Measurements from ENCODE around the gene AZGP1.
A peak's percentile ranks its signal among the peaks of the same experiment; 100 is the strongest.
"Not testable (repeated sequence)": the region's sequence is repeated elsewhere in the genome, so short reads cannot be mapped to it uniquely, and the experiment has no call there.

AZGP1 gene

DNA sequence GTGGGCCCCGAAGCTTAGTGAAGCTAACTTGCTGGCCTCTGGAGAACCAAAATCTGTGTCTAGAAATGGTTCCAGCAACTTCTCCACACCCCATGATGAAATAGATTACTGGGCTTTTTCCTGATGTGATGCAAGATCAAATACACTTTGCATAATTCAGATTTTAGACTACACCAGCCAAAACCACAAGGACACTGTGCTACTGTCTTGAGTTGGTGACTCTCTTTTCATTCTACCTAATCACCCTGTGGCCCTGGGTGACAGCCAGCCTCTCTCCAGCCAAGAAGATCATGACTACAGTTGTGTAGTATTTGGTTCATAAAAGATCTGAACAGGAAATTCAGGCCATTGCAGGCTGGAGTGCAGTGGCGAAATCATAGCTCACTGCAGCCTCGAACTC is 22.2 kb downstream of the AZGP1 start:
- DNase-seq (ENCODE audit: low spot score) (no peak), FAIRE-seq (no peak)

DNA sequence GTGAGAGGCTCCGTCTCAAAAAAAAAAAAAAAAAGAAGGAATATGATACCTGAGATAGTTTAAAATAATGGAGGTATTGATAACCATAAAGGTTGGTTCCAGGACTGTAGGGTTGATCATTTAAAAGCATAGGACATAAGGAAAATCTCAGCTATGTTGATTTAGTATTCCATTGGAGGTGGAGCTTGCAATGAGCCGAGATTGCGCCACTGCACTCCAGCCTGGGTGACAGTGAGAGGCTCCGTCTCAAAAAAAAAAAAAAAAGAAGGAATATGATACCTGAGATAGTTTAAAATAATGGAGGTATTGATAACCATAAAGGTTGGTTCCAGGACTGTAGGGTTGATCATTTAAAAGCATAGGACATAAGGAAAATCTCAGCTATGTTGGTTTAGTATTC is 23.2 kb downstream of the AZGP1 start:
- DNase-seq (ENCODE audit: low spot score); FAIRE-seq: not testable (repeated sequence)

DNA sequence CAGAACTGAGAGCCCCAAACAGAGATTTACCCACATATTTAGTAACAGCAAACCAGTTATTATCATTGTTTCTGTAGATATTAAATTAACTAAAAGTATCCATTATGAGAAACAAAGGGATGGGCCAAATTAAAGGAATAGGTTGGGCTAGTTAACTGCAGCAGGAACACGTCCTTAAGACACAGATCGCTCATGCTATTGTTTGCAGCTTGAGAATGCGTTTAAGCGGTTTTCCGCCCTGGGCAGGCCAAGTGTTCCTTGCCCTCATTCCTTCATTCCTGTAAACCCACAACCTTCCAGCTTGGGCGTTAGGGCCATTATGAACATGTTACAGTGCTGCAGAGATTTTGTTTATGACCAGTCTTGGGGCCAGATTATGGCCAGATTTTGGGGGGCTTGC is 25.0 kb downstream of the AZGP1 start:
- not testable (repeated sequence) for DNase-seq (ENCODE audit: low spot score)
- peak; percentile 35 for FAIRE-seq

DNA sequence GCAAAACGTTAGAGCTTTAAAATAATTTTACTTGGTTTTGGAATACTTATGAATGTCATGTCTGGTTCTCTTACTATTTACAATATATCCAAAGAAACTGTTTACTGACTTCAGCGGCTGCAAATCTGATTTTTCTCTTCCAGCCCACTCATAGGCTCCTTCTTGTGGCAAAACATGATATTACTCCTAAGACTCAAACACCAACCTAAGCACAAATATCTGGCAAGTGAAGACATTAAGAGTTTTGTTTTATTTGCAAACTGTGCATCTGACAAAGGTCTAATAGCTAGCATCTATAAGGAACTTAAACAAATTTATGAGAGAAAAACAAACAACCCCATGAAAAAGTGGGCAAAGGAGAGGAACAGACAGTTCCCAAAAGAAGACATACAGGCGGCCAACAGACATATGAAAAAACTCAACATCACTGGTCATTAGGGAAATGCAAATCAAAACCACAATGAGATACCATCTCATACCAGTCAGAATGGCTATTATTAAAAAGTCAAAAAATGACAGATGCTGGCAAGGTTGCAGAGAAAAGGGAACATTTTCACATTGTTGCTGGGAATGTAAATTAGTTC is 26.1 kb downstream of the AZGP1 start:
- FAIRE-seq = no peak
- DNase-seq (ENCODE audit: low spot score) = no peak

DNA sequence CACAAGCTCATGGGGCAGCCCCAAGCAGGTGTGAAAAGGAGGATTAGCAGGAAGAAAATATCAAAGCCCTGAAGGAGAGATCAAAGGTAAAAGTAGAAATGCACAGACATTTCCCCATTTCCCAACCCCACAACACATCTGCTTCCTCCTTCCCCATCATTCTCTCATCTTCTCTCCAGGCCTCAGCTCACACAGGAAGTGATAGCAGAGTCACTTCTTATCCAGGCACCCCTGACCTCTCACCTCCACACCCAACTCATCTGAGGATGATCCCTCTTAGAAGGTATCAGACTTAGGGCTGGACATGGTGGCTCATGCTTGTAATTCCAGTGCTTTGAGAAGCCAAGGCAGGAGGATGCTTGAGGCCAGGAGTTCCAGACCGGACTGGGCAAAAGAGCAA is 28.2 kb downstream of the AZGP1 start:
- FAIRE-seq = no peak
- DNase-seq (ENCODE audit: low spot score) = no peak

DNA sequence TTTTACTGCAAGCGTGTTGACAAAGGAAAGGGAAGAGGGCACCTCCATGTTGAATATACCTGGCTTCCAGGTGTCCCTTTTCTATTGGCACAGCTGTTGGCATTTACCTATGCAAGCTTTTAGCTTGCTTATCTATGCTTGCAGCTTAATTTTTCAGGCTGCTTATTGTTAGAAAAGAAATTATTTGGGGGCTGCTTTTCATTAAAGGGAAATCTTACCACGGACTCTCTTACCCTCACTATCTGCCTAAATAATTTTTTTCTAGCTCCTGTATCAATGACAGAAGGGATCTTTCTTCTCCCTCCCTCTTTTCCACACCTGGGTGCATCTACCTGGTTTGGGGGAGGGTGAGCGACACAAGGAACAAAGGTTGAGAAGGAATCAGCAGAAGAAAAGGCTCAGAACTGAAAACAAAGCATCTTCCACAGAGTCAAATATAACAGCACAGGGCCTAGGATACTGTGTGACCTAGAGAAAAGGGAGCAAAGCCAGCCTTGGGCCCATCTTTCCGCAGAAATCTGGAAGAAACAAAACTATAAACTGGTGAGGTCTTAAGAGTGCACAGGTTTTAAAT is 31.2 kb downstream of the AZGP1 start:
- FAIRE-seq (no peak), DNase-seq (ENCODE audit: low spot score) (no peak)

DNA sequence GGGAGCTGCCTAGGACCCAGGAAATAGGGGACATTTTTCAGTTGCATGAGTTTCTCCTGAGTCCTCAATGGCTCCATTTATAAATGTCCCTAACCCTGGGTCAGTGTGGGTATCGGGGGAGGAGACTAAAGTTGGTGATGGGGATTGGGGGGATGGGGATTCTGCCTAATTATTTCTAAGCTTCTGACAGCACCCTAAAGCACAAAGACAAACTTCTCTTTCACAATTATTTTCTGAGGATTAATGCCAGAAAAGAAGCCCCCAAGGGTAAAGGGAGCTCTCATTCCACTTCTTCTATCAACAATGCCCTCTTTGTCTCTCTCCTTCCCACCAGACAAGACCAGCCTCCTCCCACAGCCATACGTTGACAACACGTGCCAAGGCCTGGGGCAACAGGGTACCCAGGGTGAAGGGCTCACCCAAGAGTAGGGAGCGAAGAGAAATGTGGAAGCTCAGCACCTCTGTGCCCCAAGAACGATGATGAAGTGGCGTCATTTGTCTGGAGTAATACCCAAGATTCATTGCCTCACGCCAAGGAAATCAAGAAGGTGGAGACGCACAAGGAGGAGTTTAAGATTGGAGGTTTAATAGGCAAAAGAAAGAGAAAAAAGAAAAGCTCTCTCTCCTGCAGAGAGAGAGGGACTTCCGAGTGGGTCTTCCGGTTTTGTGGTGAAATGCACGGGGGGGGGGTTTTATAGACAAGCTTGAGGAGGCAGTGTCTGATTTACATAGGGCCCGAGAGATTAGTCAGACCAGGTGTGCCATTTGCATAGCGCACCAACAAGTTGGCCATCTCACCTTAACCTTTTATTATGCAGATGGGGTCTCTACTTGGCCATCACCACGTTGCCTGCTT is 32.0 kb downstream of the AZGP1 start:
- DNase-seq (ENCODE audit: low spot score) (no peak), FAIRE-seq (no peak)

DNA sequence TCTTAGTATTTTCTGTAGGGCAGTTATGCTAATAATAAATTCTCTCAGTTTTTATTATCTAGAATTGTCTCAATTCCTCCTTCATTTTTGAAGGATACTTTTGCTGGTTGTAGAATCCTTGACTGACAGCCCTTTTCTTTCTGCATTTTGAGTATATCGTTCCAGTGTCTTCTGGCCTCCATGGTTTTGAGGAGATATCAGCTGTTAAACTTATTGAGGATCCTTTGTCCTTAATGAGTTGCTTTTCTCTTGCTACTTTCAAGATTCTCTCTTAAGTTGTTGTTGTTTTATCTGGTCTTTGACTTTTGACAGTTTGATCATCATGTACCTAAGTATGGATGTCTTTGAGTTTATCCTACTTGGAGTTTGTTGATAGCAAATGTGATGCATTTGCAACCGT is 37.5 kb downstream of the AZGP1 start:
- DNase-seq (ENCODE audit: low spot score) (no peak), FAIRE-seq (no peak)

DNA sequence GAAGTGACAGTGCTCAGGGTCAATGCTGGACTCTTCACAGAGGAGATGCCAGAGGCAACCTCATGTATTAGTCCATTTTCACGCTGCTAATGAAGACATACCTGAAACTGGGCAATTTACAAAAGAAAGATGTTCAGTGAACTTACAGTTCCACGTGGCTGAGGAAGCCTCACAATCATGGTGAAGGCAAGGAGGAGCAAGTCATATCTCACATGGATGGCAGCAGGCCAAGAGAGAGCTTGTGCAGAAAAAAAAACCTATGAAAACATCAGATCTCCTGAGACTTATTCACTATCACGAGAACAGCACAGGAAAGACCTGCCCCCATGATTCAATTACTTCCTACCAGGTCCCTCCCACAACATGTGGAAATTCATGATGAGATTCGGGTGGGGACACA is 40.8 kb downstream of the AZGP1 start:
- not testable (repeated sequence) for FAIRE-seq; DNase-seq (ENCODE audit: low spot score)

DNA sequence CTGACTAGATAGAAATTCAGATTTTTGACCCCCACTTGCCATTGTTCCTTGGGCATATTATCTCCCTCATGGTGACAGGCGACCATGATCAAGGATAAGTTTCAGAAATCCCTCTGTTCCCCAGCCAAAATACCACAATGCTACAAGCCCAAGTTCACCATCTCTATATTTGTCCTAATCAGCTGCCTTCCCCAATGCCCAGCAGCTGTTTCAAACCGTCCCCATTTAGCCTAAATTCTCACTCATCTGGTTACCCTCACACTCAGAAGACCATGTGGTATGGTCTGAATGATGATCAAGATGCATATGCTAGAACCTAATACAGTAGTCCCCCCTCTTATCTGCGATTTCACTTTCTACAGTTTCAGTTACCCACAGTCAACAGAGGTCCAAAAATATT is 45.5 kb downstream of the AZGP1 start:
- no peak for FAIRE-seq

DNA sequence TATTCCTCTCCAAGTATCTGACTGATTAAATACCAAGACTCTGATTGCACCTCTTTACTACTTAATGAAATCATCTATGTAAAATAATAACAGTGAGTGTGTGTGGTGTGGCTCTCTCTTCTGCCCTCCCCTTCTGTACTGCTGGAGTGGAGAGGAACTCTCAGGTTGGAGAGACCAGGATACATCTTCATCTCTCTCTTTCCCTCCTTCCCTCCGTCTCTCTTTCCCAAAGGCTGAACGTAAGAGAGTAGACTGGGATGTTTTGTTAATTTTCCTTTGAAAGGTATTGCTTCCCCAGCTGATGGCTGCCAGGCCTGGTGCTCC is 46.1 kb downstream of the AZGP1 start:
- FAIRE-seq (no peak), DNase-seq (ENCODE audit: low spot score) (no peak)

More for the DNA sequence above, 45.5 kb downstream of the AZGP1 start:
- no peak for DNase-seq (ENCODE audit: low spot score)

DNA sequence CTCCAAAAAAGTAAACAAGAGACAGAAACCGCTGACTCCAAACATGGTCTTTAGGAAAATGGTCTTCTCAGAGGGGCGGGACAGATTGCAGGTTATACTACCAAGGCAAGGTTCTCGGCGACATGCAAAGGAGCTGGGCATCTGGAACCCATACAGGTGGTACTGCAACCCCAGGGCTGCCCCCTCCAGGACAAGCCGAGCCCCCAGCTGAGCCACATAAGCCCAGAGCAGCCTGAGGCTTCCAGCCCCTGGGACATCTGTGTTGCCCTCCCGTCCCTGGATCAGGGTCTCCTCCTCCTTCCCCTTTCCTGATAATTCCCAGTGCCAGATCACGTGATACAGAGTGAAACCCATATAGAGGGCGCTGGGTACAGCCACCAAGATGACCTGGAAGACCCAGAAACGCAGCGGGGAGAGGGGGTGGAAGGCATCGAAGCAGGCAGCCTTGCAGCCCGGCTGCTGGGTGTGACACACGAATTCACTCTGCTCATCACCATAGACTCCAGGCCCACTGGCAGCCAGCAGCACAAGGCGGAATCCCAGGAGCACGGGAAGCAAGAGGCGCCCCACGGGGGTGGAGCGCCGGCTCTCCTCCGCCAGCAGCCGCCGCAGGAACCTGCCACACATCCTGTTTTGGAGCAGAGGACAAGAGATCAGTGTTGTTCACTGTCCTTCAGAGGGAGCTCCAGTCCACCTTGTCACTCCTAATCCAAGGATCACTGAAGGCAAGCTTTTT is 46.7 kb downstream of the AZGP1 start, which contains the start of gene GJC3:
Gene GJC3 (minus strand): TSS at position 627 of the 736 bp plus-strand sequence. CDS start 0 bp downstream, at position 627.
- FAIRE-seq = peak; percentile 96
- DNase-seq (ENCODE audit: low spot score) = peak; percentile 91

DNA sequence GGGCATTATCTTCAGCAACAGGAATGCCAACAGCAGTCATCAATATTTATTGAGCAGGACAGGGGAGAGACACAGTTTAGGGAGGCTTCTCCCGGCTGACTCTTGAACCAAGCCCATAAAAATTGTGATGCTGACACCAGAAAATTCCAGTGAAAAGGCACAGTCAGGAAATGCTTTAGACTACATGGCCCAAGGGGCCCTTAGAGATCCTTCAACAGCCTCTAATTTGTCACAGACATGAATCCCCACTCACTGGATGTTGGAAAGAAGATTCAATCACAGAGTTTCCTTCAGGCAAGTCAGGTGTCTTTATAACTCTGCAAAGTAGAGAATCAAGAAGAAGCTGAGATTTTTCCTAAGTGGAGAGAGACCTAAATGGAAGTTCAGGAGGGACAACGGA is 47.6 kb downstream of the AZGP1 start:
- FAIRE-seq (no peak), DNase-seq (ENCODE audit: low spot score) (no peak)

DNA sequence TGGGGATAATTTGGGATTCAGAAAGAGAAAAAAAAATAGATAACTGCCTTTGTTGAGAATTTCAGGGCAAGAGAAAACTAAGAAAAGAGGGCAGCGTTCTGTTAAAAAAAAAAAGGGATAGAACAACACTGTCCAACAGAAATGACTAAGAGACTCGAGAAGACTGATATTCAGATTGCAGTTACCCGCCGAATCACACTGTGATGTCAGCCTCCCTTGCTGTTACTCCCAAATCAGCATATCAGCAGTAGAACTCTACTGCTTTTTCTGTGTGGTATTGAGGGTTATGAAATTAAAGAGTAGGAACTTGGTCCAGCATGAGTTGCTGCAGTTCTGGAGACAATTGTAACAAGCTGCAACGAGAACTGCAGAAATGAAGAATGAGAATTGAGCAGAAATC is 48.3 kb downstream of the AZGP1 start:
- DNase-seq (ENCODE audit: low spot score) = no peak
- FAIRE-seq = no peak

DNA sequence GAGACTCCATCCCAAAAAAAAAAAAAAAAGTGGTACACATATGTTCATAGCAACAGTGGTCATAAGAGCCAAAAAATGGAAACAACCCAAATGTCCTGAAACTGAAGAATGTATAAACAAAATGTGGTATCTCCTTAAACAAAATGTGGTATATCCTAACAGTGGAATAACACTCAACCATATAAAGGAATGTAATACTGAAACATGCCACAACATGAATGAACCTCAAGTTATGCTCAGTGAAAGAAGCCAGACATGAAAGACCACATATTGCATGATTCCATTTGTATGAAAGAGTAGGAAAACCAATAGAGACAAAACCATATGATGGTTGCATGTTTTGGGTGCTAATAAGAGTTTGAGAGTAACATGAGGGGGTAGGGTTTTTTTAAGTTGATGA is 49.5 kb downstream of the AZGP1 start:
- DNase-seq (ENCODE audit: low spot score) (no peak), FAIRE-seq (no peak)

DNA sequence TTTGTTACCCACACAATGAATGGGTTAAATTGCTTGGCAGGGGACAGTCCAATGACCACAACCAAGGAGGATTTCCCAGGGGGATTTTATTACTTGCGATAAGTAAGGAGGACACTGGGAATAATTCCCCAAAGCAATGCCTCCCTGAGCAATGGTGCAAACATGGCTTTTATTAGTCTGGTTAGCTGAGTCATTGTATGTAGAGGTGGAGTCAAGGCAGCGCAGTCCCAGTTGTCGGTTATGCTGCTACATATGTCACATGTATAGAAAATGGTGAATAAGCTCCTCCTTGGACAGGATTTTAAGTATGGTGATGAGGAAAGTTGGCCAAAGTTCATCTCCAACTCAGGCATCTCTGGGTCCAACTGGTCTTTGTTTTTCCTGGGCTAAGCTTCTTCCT is 52.6 kb downstream of the AZGP1 start:
- no peak for DNase-seq (ENCODE audit: low spot score)
- FAIRE-seq = no peak

DNA sequence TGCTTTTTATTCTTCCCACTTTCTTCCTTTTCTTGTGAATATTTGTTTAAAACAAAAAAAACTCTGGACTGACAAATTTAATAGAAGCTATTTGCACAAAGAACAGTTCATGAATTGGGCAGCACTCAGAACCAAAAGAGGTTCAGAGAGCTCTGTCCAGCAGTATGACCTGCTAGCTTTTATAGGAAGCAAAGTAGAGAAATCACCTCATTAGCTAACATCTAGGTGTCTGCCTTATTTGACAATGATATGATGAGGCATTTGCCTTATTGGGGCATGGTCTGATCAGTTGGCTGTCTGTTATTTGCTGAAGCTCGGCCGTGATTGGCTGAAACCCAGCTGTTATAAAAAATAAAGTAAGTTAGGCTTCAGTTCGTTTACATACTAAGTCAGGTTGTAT is 55.7 kb downstream of the AZGP1 start:
- DNase-seq (ENCODE audit: low spot score) (no peak), FAIRE-seq (no peak)

DNA sequence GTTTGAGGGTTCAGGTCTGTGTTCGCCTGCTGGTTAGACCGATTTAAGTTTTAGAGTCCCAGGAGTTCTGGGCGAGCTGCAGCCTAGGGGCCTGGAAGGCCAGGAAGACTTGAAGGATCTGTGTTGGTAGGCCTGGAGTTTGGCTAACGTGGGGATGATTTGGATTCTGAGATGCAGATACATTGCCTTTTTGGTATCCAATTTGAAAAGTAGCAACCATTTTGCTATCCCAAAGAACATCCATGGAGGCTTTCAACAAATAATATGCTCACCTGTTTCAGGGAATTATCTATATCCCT is 56.1 kb downstream of the AZGP1 start:
- FAIRE-seq = no peak

DNA sequence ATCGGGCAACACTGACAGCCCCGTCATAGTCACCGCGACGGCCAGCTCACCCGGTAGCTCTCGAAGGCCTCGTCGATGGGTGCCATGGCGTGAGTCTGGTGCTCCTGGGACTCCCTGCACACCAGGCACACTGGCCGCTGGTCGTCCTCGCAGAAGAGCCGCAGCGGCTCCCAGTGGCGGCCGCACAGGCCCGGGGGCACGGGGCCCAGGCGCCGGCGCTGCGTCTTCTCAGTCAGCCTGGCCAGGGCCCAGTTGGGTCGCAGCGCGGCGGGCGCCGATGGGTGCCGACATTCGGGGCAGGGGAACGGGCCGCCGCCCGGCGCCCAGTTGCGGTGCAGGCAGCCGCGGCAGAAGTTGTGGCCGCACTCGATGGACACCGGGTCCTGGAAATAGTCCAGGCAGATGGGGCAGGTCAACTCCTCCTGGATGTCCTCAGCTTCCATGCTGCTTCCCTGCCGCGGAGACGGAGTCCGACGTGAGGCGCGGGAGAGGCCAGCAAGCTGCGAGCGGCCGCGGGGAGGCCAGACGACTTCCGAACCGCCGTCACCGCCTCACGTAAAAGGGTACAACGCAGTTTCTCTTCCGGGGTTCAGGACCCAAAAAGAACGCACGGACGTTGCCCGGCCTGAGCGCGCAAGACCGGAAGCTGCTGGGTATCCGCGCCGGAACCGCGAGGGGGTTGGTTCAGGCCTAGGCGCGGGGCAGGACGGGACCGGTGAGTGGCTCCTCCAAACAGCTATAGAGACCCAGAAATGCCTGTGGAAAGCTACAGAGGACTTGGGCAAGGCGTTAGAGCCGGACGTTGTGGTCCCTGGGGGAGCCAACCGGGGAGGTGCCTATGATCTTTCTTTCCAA is 56.6 kb downstream of the AZGP1 start, which contains the start of gene TRIM4:
Gene TRIM4 (minus strand): TSS at position 572 of the 855 bp plus-strand sequence. CDS start 129 bp downstream, at position 443.
- FAIRE-seq = peak; percentile 71
- peak; percentile 97 for DNase-seq (ENCODE audit: low spot score)

More for the DNA sequence above, 56.1 kb downstream of the AZGP1 start:
- no peak for DNase-seq (ENCODE audit: low spot score)

Data from urothelium cell line (cell line).